OCI-LY1 (cell line): ENCODE data around the gene HLCS.

ENCODE experiments used
- EZH2 ChIP-seq: fragments of 200-600 bp; sonication (generic), shearing (Covaris generic); IDR thresholded peaks from 2 replicates; pipeline ENCODE4 v1.8.0; 2017; ENCODE audit warnings: borderline replicate concordance, mixed run types, mild to moderate bottlenecking, antibody characterized with exemption, low read length, moderate library complexity, mixed read lengths
- TF ChIP-seq, protein P1 (sequence below): fragments of 200-600 bp; sonication (generic), shearing (Covaris generic); IDR thresholded peaks from 2 replicates; pipeline ENCODE4 v1.5.1; 2017; ENCODE audit warnings: mild to moderate bottlenecking, antibody characterized with exemption, low read length, moderate library complexity, mixed read lengths

DNA sequence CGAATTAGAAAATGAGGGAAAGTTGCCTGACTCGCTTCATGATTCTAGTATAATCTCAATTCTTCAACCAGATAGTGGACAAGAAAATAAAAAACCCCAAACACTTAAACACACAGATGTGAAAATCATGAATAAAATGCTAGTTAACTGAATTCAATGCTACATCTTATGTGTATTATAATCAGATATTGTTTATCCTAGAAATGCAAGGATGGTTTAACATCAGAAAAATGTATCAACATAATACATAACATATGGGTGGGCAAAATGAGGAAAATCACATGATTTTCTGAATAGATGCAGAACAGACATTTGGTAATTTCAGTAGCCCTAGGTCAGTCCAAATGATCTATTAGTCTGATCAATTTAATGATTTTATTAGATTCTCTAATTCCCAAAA, 170.4 kb downstream of the HLCS start:
- TF ChIP-seq, protein P1, sequence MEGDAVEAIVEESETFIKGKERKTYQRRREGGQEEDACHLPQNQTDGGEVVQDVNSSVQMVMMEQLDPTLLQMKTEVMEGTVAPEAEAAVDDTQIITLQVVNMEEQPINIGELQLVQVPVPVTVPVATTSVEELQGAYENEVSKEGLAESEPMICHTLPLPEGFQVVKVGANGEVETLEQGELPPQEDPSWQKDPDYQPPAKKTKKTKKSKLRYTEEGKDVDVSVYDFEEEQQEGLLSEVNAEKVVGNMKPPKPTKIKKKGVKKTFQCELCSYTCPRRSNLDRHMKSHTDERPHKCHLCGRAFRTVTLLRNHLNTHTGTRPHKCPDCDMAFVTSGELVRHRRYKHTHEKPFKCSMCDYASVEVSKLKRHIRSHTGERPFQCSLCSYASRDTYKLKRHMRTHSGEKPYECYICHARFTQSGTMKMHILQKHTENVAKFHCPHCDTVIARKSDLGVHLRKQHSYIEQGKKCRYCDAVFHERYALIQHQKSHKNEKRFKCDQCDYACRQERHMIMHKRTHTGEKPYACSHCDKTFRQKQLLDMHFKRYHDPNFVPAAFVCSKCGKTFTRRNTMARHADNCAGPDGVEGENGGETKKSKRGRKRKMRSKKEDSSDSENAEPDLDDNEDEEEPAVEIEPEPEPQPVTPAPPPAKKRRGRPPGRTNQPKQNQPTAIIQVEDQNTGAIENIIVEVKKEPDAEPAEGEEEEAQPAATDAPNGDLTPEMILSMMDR = no peak
- no peak for TF ChIP-seq EZH2
